AML-193 (cell line): ENCODE results near the gene CLDN6.

Source experiments
- DNase-seq, 2 experiments: peaks; one replicate each; lab custom pipeline; 2025; lab: John Stamatoyannopoulos, UW

CLDN6 gene

DNA sequence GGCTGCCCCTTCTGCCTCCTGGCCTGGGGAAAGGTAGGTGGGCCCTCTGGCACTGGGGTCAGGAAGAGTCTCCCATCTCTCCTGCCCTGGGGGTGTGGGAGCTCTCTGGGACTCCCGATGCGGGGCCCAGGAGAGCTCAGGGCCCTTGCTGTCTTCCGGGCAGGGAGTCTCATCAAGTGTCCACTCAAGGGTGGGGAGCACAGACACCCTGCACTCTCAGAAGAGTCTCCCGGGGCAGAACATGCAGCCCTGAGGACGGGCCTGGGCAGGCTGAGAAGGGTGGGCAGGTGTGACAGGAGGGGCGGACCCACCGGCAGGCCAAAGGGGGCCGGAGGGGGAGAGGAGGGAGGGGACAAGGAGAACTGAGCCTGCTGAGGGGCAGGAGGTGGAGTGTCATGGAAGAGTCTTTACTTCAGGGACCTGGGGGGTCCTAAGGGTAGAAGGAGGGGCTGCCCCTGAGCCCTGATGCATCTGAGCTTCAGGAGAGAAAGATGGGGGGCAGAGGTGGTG is 29.3 kb downstream of the CLDN6 start:
- no peak for DNase-seq

DNA sequence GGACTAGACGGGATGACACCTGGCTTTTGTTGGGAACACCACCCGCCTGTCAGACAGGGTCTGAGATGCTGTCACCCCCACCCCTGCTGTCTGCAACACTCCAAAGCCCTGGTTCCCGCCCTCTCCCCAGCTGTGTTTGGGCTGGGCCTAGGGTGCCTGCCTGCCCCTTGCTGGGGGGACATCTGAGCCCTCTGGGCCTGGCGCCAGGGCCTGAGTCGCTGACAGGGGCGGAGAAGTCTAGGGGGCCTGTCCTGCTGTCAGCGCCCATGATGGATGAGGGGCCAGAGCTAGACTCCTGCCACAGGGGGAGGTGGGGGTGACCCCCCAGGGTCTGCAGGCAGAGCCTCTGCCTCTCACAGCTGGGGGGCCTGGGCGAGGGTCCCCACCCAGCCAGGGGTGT is 30.1 kb downstream of the CLDN6 start:
- DNase-seq, result no peak

DNA sequence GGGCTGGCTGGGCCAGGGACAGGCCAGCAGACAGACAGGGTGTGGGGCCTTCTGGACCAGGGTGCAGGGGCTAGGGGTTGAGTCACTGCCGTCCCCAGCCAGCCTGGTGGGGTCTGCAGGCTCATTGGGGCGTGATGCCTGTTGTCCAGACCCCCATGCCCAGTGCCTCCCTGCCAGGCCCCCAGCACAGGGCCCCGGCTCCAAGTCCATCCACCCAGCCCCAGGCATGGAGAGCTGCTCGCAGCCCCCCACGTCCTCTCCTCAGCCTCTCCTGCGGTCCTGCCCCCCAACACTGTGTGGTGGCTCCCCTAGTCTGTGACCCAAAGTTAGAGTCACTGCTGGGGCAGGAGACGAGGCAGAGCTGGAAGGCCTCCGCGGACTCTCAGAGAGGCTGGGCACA is 30.7 kb downstream of the CLDN6 start:
- DNase-seq, result no peak

DNA sequence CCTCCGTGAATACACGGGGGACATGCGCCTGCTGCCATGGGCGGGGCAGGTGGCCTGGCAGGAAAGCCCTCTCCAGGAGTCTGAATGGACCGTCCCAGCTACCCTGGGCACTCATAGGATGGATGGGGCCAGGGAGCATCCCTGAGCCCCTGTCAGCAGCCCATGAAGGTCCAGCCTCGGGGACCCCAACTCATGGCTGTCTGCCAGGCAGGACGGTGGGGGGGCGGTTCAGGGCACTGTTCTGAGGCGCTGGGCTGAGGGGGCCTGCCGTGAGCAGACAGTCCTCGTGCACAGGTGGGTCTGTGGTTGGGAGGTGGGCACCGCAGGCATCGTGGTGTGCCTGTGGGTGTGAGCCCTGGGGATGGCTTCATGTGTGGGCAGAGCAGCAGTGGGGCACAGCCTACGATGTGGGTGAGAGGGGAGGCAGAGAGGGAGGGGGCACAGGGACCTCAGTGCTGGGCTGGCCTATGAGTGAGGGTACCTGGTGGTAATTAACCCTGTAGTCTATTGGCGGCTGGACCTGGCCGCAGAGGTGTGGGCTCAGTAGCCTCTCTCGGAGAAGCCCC is 31.3 kb downstream of the CLDN6 start:
- no peak for DNase-seq

DNA sequence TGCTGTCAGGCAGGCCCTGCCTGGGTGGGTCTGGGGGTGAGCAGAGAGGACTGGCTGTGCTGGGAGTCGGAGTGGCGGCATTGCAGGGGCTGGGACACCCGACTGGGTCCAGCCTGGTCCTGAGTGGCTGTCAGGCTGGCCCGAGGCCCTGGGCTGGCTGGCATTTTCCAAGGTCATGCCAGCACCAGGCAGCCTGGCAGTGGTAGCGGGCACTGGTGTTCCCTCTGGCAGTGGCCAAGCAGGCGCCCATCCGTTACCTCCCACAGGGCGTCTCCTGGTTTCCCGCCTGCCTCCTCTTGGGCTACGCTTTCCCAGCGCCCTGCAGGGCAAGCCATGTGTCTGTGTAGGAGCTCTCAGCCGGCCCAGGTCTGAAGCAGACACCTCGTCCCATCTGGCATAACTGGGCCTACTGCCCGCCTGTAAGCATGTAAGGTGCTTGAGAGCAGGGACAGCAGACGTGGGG is 32.1 kb downstream of the CLDN6 start:
- no peak for DNase-seq

DNA sequence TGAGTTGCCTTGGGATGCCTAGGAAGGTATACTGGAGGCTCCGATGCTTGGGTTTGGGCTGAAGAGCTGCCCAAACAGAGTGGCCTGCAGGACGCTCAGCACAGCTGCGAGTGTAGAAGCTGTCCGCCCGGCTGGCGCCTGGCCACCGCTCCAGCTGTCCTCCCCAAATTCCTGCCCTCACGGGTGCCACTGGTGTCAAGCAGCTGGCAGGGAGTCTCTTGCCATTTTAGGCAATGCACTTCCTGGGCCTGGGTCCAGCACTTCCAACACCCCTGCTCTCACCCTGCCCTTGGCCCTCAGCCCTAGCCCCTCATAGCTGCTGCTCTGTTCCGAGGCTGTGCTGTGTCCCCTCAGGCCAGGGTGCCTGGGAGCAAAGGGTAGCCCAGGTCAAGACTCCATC is 32.5 kb downstream of the CLDN6 start:
- DNase-seq, result no peak

DNA sequence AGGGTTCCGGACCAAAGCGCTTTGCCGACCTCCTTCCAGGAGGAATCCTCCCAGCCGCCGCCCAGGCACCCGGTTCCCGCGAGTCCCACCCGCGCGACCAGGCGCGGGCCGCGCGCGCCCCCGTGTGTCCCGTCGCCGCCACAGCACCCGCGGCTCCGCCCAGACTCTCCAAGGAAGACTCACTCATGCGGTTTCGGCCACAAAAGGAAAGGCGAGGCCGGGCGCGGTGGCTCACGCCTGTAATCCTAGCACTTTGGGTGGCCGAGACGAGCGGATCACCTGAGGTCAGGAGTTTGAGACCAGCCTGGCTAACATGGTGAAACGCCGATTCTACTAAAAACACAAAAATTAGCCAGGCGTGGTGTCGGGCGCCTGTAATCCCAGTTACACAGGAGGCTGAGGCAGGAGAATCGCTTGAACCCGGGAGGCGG is 34.3 kb downstream of the CLDN6 start:
- DNase-seq, result peak; percentile 47 to 50

DNA sequence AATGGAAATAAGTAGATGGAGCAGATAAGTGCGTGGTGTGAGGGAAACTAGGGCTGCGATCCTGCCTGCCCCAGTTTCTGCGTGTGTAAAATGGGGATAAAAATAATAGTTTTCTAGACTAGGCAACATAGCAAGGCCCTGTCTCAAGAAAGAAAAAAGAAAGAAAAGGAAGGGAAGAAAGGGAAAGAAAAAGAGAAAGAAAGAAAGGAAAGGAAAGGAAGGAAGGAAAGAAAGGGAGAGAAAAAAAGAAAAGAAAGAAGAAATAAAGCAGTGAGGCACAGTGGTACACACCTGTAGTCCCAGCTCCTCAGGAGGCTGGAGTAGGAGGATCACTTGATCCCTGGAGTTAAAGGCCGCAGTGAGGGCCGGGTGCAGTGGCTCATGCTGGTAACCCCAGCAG is 35.6 kb downstream of the CLDN6 start:
- DNase-seq, result no peak

DNA sequence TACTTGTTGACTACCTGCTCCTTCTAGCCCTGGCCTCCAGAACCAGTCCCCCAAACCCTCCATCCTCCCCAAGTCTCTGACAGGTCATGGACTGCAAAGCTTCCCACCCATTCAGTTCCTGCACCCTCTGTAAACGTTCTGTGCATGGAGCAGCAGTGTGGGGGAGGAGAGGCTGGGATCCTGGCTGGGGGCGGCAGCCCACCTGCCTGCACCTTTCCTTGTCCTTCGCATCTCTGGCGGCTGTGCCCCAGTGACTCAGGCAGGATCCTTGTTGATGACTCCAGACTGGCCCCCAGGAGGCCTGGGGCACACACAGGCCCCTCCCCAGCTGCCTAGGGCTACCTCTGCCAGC is 36.1 kb downstream of the CLDN6 start:
- DNase-seq, result no peak

DNA sequence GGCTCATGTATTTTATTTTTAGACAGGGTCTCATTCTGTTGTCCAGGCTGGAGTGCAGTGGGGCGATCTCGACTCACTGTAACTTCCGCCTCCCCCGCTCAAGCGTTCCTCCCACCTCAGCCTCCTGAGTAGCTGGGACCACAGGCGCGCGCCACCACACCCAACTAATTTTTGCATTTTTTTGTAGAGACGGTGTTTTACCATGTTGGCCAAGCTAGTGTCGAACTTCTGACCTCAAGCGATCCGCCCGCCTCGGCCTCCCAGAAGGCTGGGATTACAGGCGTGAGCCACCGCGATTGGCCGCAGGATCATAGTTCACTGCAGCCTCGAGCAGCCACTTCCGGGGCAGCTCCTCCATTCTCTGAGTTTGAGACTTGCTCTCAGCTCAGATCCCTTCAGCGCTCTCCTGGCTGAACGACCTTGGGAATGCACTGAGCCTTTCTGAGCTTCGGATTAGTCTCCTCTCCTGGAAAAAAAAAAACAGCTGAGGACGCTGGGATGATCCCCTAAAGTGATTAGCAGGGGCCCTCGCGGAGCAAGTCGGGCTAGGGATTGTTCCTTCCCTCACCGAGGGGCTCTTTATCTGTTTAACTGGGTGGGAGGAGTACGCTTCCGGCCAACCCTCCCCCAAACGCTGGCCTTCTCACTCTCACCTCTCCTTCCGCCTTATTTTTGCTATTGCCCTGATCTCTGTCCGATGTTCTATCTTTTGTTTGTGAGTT is 36.6 kb downstream of the CLDN6 start:
- no peak for DNase-seq

DNA sequence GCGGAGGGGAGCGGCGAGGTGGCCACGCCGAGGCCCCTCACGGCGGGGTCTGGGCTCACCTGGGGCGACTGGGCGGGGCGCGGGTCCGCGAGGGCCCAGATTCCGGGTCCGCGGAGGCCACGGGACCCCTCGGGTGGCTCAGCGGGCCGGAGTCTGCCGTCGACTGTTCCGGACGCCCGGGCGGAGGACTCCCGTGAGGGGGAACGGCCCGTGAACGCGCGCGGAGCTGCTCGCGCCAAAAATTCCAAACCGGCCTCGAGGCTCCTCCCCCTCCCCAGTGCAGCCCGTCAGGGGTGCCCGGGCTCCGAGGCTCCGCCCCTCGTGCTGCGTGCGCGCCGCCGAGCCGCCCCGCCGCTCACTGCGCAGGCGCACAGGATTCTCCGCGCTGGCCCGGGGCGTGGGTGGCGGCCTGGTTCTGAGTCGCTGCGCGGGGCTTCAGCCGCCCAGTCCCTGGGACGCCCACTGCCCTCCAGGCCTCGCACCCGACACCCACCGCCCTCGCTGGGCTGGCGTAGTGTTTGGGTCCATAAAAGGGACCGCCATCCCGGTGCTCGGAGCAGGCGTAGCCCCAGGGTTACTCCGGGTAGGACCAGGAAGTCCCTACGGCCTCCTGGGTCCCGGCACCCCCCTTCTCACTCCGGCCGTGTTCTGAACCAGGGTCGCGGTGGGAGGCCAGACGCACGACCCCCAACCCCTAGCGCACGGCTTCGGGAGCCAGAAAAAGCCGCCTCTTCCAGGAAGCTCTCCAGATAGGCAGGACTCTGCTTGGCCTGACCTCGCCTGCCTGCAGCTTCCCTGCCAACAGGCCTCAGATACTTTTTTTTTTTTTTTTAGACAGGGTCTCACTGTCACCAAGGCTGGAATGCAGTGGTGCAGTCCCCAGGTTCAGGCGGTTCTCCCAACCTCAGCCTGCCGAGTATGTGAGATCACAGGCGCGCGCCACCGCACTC is 37.5 kb downstream of the CLDN6 start, which contains the start of gene PKMYT1:
TSS of gene PKMYT1 (minus strand) at position 220 of the 950 bp plus-strand sequence. CDS start 789 bp downstream, outside the sequence.
- DNase-seq, result peak; percentile 84 to 85

DNA sequence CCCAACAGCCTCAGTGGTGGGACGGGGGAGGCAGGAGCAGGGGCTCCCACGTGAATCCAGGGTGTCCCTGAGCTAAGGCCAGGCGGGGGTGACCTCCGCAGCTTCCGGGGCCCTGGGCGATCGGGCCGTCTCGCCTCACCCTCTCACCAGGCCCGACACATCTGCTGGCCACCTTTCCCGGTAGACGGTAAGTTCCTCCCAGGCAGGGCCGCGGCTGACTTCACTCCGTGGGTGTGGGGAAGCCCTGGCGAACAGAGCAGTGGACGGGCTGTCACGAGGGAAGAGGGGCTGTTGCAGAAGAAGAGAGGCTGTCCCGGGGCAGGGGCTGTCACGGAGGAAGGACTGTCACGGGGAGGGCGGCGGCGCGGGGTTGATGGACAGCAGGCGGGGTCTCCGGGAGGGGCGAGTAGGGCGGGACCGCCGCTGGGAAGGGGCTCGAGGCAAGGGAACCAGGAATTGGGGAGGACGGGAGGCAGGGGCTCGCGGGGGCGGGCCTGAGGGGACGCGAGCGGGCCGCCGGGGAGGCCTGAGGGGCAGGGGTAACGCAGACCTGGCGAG is 38.2 kb downstream of the CLDN6 start:
- peak in 1 of 2 experiments; percentile 26 for DNase-seq

DNA sequence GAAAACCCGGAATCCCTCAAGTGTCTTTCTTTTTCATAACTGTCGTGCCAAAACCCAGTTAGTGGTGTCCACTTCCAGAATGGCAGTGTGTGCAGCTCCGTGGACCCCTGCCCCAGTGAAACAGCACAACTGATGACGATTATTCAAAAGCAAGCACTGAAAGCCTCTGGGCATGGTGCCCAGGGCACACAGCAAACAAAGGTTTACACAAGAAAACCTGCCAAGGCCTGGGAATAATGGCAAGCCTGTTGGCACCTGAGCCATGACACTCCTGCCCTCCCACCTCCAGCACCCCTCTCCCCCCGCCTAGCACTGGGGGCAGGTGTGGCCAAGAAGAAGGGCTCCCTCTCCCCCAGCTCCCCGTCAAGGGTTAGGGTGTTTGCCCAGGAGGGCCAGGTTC is 40.5 kb downstream of the CLDN6 start:
- no peak for DNase-seq

DNA sequence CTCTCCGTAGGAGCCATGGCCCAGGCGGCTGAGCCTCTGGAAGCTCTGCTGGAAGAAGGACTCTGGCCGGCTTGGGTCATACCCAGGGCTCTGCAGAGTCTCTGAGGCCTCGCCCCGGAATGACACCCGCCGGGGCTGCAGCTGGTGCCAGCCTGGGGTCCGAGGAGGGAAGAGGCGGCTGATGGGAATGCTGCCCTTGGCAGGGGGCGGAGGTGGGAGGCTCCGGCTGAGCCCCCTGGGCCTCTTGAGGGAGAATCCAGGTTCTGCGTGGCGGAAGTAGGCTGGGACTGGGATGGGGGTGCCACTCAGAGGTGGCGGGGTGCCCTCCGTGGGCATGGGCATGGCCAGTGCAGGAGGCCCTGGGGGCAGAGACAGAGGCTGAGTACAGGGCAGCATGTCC is 41.3 kb downstream of the CLDN6 start:
- DNase-seq, result no peak

DNA sequence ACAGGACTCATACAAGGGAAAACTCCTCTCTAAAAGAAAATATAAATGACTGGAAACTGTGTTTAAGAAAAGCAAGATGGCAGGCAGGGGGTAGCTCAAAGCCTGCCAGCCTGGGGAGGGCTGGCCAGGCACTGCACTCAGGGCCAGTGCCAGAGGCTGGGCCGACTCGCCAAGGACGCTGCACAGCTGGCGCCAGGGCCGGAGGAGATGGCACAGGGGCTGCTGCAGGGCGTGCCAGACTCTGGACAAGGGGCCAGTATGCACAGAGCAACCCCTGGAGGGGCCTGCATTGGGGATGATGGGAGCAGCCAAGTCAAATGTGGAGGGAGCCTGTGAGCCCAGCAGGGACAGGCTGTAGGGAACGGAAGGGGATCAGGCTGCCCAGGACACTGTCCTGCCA is 41.8 kb downstream of the CLDN6 start:
- DNase-seq, result no peak

DNA sequence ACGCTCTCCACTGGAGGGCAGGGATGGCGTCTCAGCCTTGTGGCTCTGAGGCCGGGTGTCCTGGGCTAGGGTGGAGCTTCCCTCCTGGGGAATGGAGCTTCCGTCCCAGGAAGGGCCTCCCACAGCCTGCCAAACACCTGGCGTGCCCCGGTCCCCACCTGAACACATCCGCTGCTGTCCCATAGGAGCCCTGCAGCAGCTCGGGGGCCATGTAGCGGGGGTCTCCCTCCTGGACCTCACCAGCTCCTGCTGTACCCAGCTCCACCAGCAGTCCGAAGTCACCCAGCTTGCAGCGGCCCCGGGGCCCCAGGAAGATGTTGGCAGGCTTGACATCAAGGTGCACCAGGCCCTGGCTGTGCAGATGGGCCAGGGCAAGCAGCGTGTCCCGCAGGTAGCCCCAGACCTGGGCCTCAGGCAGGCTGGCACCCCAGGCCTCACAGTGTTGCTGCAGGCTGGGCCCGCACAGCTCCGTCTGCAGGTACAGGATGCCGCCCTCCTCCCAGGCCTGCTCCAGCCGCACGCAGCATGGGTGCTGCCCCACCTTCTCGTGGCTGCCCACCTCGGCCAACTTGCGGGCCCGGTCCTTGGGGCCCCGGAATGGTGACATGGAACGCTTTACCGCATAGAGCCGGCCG is 42.7 kb downstream of the CLDN6 start:
- DNase-seq, result no peak

DNA sequence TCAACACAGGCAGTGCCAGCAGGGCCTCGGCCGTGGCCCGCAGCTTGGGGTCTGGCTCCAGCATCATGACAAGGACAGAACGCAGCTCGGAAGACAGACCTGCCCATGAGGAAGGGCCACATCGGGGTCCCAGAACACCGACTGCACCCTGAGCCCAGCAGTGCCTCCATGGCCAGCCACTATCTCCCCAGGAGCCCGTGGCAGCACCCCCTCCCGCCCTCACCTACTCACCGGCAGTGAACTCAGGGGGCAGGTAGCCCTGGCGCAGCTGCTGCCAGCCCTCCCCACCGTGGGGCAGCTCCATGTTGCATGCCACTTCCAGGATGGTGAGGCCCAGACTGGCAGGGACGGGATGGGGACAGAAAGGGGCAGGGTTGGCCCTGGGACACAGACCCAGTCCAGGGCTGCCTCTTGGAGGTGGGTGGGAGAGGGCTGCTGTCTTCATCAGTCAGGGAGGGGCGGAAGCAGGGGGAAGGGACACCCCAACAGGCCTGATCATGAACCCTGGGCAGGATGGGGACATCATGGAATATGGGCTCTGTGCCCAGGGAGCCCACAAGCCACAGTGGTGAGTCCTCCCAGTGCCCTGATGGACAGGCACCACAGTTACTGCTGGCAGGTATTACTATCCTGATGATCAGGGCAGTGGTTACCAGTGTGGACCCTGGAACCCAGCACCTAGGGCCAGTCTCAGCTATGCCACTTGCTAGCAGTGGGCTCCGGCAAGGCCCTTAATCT is 43.5 kb downstream of the CLDN6 start:
- DNase-seq, result no peak

DNA sequence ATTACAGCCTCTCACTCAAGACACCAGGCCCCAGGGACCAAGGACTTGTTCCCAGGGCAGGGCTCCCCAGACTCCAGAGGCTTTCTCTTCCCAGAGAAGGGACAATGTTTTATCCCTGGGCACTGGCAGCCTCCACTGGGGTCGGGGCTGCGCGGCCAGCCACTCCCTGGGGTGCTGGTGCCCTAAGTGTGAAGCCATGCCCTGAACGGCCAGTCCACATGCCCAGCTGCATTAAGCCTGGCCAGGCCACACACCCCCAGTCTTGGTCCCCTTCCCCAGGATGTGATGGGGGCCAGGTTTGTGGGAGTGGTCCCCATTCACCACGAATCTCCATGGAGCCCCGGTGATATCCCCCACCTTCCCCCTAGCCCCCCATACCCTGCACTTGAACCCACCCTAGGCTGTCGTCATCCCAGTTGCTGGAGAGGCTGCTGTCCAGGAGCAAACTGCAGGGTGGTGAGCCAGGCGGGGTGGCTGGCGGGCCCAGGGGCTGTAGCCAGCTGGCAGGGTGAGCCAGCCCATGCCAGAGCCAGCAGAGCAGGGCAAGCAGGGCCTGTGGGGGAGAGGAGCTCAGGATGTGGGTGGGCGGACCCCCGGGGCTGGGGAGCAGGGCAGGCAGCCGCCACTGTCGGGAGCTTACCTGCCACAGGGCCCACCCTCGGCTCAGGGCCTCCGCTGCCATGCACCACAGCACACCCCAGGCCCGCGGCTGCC is 44.2 kb downstream of the CLDN6 start:
- no peak for DNase-seq

DNA sequence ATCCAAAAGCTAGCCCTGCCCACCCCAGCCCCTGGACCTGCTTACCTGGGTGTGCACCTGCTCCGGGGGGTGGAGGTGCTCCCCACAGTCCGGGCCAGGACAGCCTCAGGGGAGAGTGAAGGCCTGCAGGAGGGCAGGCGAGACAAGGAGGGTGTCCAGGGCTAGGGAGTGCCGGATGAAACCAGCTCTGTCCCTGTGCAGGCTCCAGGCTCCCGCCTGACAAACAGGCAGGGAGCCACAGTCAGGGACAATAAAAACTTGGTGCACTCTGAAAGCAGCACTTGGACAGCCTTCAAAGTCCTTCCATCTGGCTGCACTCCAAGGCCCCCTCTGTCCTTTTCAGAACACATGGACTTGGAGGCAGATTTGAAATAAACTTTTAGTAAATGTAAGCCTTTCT is 44.9 kb downstream of the CLDN6 start:
- no peak for DNase-seq
